ENCODE measurements around the gene ATOSB. TPM values are rescaled to one million over a fixed set of nuclear protein-coding genes. Genes with fewer than 3 reads are reported as not detected.

The ATOSB gene
- polyA plus RNA-seq, 1 donor (not counting 4 experiments of a cell fraction or from before 2014, with no cell fraction given), result 32.7 TPM

- H3K4me1 ChIP-seq (ENCODE audit: control insufficient read depth, extremely low read depth, insufficient read depth, low read length), result peaks cover 31% of the 10 kb centered on the region
- H3K27ac ChIP-seq (ENCODE audit: control insufficient read depth, insufficient read depth, low read length), result no peak overlapping the region
- no peak overlapping the region for H3K4me3 ChIP-seq (ENCODE audit: control insufficient read depth in 2 of 3, extremely low read depth in 1 of 3, insufficient read depth in 2 of 3, low read depth in 1 of 3, low read length in 3 of 3)
- no peak overlapping the region for H3K9ac ChIP-seq (ENCODE audit: control insufficient read depth, extremely low read depth, insufficient read depth, low read length)
- no peaks in the 10 kb centered on the region for H3K9me3 ChIP-seq (ENCODE audit: control insufficient read depth, low read depth, low read length)
- H3K79me2 ChIP-seq (ENCODE audit: control insufficient read depth, insufficient read depth, low read length), result peaks cover 39% of the 10 kb centered on the region
- FAIRE-seq (no peak), DNase-seq (ENCODE audit: low read depth, low spot score) (no peak)
- no peak for TF ChIP-seq EZH2 (IDR thresholded peaks at IDR 0.05; ENCODE audit: low read length)
- no peak for TF ChIP-seq CTCF (optimal IDR thresholded peaks at IDR 0.05 in 1 of 3, IDR thresholded peaks at IDR 0.05 in 1 of 3, conservative IDR thresholded peaks at IDR 0.05 in 1 of 3; ENCODE audit: extremely low read depth in 1 of 3, insufficient read depth in 2 of 3, low read length in 3 of 3)
- dilution Hi-C loops (cut with MboI; ENCODE audit: extremely low pct_ligation_motif_present, low sequenced_read_pairs), result no loop called here
- H2AFZ ChIP-seq (ENCODE audit: control insufficient read depth, low read length), result no peak overlapping the region
- peaks cover 4 to 7% of the 10 kb centered on the region in 2 experiments for H3K36me3 ChIP-seq (ENCODE audit: control insufficient read depth in 2 of 2, extremely low read depth in 1 of 2, insufficient read depth in 2 of 2, low read length in 2 of 2)
- no peaks in the 10 kb centered on the region for H3K27me3 ChIP-seq (ENCODE audit: control insufficient read depth, extremely low read depth, insufficient read depth, low read length)
- H3K4me2 ChIP-seq (ENCODE audit: control insufficient read depth, extremely low read depth, insufficient read depth, low read depth, low read length), result no peak overlapping the region
- peaks cover 3% of the 10 kb centered on the region for H3K9me1 ChIP-seq (ENCODE audit: control insufficient read depth, extremely low read depth, insufficient read depth, low read length)
- H4K20me1 ChIP-seq (ENCODE audit: control insufficient read depth, extremely low read depth, insufficient read depth, low read length), result peaks cover 12% of the 10 kb centered on the region
Observed at GRCh38 chr9:35074791-35075190, 40.9 kb downstream of the ATOSB start.

- TF ChIP-seq EZH2 (IDR thresholded peaks at IDR 0.05; ENCODE audit: low read length), result no peak
- TF ChIP-seq CTCF (optimal IDR thresholded peaks at IDR 0.05 in 1 of 3, IDR thresholded peaks at IDR 0.05 in 1 of 3, conservative IDR thresholded peaks at IDR 0.05 in 1 of 3; ENCODE audit: extremely low read depth in 1 of 3, insufficient read depth in 2 of 3, low read length in 3 of 3), result no peak
- H4K20me1 ChIP-seq (ENCODE audit: control insufficient read depth, extremely low read depth, insufficient read depth, low read length), result peaks cover 17% of the 10 kb centered on the region
- H3K4me1 ChIP-seq (ENCODE audit: control insufficient read depth, extremely low read depth, insufficient read depth, low read length), result peaks cover 34% of the 10 kb centered on the region
- H3K9me3 ChIP-seq (ENCODE audit: control insufficient read depth, low read depth, low read length), result no peaks in the 10 kb centered on the region
- H3K9me1 ChIP-seq (ENCODE audit: control insufficient read depth, extremely low read depth, insufficient read depth, low read length), result peaks cover 3% of the 10 kb centered on the region
- no peak overlapping the region for H3K27ac ChIP-seq (ENCODE audit: control insufficient read depth, insufficient read depth, low read length)
- peaks cover 4 to 7% of the 10 kb centered on the region in 2 experiments for H3K36me3 ChIP-seq (ENCODE audit: control insufficient read depth in 2 of 2, extremely low read depth in 1 of 2, insufficient read depth in 2 of 2, low read length in 2 of 2)
- DNase-seq (ENCODE audit: low read depth, low spot score), result no peak
- dilution Hi-C loops (cut with MboI; ENCODE audit: extremely low pct_ligation_motif_present, low sequenced_read_pairs), result no loop called here
- no peak overlapping the region for H3K4me3 ChIP-seq (ENCODE audit: control insufficient read depth in 2 of 3, extremely low read depth in 1 of 3, insufficient read depth in 2 of 3, low read depth in 1 of 3, low read length in 3 of 3)
- no peaks in the 10 kb centered on the region for H3K27me3 ChIP-seq (ENCODE audit: control insufficient read depth, extremely low read depth, insufficient read depth, low read length)
- peaks cover 42% of the 10 kb centered on the region for H3K79me2 ChIP-seq (ENCODE audit: control insufficient read depth, insufficient read depth, low read length)
- H3K4me2 ChIP-seq (ENCODE audit: control insufficient read depth, extremely low read depth, insufficient read depth, low read depth, low read length), result no peak overlapping the region
- no peak overlapping the region for H2AFZ ChIP-seq (ENCODE audit: control insufficient read depth, low read length)
- FAIRE-seq, result no peak
- H3K9ac ChIP-seq (ENCODE audit: control insufficient read depth, extremely low read depth, insufficient read depth, low read length), result no peak overlapping the region
Observed at GRCh38 chr9:35074141-35074540, 41.5 kb downstream of the ATOSB start.

All from keratinocyte (primary cell).